Measurements from ENCODE around the gene ZNF814.
"Not testable (repeated sequence)": the region's sequence is repeated elsewhere in the genome, so short reads cannot be mapped to it uniquely, and the experiment has no call there.

The ZNF814 gene

DNA sequence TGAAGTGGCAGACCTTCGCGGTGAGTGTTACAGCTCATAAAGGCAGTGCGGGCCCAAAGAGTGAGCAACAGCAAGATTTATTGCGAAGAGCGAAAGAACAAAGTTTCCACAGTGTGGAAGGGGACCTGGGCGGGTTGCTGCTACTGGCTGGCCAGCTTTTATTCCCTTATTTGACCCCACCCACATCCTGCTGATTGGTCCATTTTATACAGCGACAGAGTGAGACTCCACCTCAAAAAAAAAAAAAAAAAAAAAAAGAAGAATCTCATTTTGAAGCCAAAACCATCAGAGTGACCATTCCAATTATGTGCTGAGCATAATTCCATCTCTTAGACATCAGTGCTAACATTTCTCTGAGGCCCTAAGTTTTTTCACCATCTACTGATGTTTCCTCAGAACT, 72.2 kb downstream of the ZNF814 start:
- DNase-seq (ENCODE audit: low spot score) = no peak

DNA sequence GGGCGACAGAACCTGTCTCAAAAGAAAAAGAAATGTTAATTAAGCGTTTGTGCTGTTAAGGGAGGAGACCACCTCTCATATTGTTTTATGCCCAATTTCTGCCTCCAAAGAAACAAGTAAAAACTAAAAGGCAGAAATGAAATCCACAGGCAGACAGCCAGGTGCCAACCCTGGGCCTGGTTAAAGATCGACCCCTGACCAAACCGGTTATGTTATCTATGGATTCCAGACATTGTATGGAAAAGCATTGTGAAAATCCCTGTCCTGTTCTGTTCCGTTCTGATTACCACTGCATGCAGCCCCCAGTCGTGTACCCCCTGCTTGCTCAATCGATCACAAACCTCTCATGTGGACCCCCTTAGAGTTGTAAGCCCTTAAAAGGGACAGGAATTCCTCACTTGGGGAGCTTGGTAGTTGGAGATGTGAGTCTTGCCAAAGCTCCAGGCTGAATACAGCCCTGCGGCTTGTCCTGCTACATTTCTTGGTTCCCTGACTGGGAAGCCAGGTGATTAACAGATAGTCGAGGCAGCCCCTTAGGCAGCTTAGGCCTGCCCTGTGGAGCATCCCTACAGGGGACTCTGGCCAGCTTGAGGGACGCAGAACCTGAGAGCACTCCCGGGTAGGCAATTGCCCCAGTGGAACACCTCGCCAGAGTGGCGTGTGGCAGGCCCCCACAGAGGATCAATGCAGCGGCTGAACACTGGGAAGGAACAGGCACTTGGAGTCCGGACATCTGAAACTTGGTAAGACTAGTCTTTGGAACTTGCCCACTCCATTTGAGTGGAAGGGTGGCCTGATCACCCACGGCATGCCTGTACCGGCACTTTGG, 73.4 kb downstream of the ZNF814 start:
- no peak for DNase-seq (ENCODE audit: low spot score)

DNA sequence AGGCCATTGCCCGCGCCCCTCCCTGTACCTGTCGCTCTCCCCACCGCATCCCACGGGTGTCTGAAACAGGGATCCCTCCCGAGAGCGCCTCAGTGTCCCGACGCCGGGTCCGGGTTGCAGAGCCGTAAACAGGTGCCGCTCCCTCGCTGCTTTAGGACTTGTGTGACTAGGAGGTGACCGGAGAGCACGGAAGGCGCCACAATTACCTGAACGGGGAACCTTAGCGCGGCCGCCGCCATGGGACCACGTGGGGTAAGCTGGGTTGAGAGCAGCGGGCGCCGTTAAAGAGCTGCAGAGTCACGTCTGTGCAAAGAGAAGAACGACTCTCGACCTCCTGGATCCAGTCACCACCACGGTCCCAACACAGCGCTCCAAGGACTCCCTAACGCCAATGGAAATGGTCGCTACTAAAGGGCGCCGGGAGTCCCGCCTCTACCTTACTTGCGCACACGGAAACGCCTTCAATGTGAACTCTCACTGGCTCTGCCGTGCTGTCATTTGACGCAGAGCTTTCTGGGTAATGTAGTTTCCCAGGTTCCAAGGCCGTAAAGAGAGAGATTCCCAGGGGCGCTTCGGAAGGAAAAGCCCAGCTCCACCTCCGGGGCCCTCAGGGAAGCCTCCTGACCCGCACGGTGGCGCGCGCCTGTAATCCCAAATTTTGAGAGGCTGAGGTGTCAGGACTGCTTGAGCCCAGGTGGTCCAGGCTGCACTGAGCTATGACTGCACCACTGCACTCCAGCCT, 74.2 kb downstream of the ZNF814 start, which contains the start of gene ZNF552:
Gene ZNF552, minus strand, starts transcription at position 409 of the 742 bp plus-strand sequence. Its CDS starts 170 bp downstream, at position 239.
- DNase-seq (ENCODE audit: low spot score) = peak; percentile 94

DNA sequence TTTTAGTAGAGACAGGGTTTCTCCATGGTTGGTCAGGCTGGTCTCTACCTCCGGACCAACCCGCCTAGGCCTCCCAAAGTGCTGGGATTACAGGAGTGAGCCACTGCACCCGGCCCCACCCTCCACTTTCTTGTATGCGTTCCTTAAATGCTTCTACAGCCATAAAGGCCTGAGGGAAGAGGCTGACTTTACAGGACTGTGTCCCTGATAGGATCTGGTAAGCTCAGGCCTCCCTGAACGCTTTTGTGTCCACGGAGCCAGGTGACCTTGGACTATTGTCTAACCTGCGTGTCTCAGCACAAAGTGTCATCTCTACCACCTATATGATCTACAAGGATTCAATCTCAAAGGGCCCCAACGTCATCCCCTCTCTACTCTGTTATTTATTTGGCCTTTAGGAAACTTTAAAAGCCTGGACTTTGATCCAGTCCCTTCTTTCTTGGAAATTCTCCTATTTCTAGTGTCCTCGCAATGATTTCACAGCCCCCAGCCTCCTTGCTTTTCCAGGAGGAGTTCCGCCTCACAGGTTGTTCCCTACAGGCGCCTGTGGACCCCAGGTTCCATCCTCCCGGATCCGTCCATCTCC, 74.8 kb downstream of the ZNF814 start:
- no peak for DNase-seq (ENCODE audit: low spot score)

DNA sequence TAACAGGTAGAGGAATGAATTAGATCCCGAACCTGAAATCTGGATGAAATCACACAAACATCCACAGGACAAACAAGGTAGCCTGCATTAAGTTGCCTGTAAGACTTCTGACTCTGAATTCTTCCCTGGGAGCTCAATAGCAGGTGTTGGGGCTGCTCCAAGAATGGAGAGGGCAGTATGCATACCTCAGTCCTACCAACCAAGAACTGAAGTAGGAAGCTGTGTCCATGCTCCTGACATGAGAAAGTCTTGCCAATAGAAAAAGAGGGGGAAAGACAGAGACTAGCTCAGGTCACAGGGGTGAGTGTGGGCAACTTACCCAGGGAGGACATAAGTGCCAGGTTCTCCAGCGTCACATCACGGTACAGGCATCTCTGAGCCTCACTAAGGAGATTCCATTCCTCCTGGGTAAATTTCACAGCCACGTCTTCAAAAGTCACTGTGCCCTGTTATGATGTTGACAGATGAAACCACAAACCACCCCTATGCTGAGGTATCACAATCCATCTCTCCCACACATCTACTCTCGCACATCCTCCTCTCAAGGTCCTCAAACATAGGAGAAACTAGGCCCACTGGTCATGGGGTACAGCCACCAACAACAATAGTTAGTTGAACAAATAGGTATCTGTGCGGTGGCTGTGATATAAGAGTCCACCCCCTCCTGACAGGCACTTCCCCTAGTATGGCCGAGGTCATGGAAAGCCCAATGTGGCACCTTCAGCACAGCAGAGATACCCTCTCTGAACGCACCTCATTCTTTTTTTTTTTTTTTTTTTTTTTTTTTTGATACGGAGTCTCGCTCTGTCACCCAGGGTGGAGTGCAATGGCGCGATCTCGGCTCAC, 75.6 kb downstream of the ZNF814 start:
- DNase-seq (ENCODE audit: low spot score) = not testable (repeated sequence)

DNA sequence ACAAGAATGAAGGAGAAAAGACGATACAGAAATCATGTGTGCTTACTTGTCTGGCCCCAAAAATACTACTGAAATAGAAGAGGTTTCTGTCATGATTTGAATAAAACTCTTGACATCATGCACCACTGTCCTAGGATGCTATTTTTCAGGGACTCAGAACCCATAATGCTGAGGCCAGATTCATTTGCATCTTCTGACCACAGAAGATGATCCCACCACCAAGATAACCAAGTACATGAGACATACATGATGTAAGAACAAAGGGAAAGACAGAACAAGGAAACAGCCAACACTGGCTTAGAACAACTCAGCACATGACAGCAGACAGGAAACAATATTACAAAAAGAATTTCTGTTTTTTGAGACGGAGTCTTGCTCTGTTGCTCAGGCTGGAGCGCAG, 76.6 kb downstream of the ZNF814 start:
- no peak for DNase-seq (ENCODE audit: low spot score)

DNA sequence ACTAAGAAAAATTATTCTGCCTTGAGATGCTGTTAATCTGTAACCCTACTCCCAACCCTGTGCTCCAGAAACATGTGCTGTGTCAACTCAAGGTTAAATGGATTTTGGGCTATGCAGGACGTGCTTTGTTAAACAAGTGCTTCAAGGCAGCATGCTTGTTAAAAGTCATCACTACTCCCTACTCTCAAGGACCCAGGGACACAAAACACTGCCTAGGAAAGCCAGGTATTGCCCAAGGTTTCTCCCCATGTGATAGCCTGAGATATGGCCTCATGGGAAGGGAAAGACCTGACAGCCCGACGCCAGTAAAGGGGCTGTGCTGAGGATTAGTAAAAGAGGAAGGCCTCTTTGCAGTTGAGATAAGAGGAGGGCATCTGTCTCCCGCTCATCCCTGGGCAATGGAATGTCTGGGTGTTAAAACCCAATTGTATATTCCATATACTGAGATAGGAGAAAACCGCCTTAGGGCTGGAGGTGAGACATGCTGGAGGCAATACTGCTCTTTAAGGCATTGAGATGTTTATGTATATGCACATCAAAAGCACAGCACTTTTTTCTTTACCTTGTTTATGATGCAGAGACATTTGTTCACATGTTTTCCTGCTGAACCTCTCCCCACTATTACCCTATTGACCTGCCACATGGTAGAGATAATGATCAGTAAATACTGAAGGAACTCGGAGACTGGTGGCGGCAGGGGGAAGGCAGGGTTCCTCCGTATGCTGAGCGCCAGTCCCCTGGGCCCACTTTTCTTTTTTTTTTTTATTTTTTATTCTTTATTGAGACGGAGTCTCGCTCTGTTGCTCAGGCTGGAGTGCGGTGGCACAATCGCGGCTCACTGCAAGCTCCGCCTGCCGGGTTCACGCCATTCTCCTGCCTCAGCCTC, 78.2 kb downstream of the ZNF814 start:
- DNase-seq (ENCODE audit: low spot score) = not testable (repeated sequence)

DNA sequence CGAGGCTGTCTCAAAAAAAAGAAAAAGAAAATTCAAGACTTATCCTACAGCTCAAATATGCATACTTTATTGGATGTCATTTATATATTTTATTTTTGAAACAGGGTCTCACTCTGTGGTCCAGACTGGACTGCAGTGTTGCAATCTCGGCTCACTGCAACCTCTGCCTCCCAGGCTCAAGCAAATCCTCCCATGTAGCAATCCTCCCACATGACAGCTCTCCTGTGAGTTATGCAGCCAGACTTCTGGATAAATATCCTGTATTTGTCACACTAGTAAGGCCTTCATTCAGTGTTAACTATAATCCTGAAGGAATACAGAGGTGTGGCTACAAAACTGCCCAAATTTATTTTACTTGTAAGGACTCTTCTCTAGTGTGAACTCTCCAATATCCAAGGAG, 81.3 kb downstream of the ZNF814 start:
- no peak for DNase-seq (ENCODE audit: low spot score)

DNA sequence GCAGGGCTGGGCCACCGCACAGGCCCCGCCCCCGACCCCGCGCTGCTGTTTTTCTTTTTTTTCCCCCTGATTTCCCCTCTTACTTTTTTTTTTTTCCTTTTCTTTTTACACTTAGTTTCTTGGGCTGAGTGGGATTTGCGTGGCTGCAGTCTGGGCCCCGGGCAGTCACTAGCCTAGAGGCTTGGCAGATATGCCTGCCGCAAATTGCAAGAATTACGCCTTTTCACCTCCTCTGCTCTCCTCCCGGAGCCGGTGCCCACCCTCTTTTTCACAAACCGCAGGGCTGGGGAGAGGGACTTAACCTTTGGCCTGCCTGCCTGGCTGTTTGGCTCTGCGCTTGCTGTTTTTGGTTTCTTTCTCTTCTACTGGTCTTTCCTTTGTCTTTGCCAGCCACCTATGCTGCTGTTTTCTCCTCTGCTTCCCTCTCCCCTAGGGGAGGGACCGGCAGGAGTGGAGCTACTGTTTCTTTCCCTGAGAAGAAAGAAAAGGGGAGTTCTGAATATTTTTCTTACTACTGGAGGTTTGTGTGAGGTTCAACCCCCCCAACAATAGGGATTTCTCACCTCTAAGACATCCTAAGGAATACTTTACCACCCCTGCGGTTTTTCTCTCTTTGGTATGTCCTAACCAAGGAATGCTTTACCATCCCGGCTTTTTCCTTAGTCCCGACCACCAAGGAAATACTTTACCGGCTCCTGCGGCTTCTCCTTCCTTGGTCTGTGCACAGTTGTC, 85.1 kb downstream of the ZNF814 start:
- no peak for DNase-seq (ENCODE audit: low spot score)

DNA sequence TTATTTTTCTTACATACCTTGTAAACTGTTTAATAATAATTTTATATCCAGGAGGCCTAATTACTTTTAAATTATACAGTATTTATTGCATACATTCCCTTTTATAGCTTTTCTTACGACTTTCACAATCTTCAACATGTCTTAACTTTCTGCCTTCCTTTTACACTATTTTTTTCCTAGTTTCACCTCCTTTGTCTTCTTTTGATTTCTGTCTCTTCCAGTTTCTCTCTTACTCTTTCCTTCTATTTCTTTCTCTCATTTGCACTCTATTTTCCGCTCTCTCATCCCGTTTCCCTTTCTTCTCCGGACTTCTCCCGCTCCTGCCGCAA, 85.6 kb downstream of the ZNF814 start:
- no peak for DNase-seq (ENCODE audit: low spot score)

DNA sequence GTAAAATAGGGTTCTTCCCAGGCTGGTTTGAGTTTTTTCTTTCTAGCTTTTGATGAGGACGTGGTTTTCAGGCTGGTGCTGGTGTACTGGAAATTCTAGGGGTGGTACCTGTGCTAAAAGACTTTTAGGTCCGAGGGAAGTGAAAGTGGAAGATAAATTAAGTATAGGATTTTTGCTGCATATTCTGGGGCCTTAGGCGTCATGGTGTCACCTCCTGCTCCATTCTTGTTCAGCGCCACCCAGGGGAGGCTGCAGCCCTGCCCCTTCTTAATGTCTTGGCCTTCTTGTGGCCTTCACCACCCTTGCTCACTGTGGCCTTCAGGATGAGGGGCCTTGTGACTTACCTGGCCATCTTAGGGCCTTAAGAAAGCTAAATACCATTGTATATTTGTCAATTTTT, 86.6 kb downstream of the ZNF814 start:
- DNase-seq (ENCODE audit: low spot score) = no peak

DNA sequence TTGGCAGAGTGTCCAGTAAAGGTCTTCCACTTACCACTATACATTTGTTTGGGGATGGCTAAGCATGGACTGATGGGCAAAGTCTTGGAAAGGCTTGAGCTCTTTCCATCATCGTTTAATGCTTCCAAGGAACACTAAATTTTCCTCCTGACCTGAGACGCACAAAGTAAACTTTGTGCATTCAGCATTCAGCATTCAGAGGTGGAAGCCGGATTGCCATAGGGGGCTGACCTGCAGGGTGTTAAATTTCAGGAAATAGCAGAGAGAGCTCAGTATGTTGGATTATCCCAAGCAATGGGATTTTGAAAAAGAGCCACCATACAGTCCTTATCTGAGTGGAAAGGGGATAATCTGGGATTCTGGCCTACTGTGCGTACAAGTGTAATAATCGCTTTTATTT, 88.1 kb downstream of the ZNF814 start:
- DNase-seq (ENCODE audit: low spot score) = no peak
